GM21526 (cell line): Measurements from ENCODE around the gene ATG2A.

Experiments
- ATAC-seq: cut with Tn5 transposase; IDR thresholded peaks from one replicate; pipeline ENCODE4 v1.9.1; 2021; ENCODE audit warnings: moderate library complexity; ENCODE audit not compliant: unreplicated experiment, low FRiP score

ATG2A gene

GRCh38 chr11:64888729-64889511, 28.1 kb downstream of the ATG2A start:
- no peak for ATAC-seq

GRCh38 chr11:64888406-64888728, 28.6 kb downstream of the ATG2A start:
- ATAC-seq: no peak

GRCh38 chr11:64887757-64888405, 29.1 kb downstream of the ATG2A start:
- peak; percentile 57 for ATAC-seq

- ATAC-seq: no peak
Observed at GRCh38 chr11:64887234-64887756, 29.7 kb downstream of the ATG2A start.

- no peak for ATAC-seq
Observed at GRCh38 chr11:64885367-64886286, 31.4 kb downstream of the ATG2A start.

- ATAC-seq: no peak
Observed at GRCh38 chr11:64884019-64884418, 33.0 kb downstream of the ATG2A start.

- ATAC-seq: no peak
Observed at GRCh38 chr11:64883575-64883974, 33.4 kb downstream of the ATG2A start.

- no peak for ATAC-seq
Observed at GRCh38 chr11:64882243-64882642, 34.8 kb downstream of the ATG2A start.

GRCh38 chr11:64881476-64881875, 35.5 kb downstream of the ATG2A start:
- ATAC-seq: no peak

- ATAC-seq: no peak
Observed at GRCh38 chr11:64880240-64881001, 36.6 kb downstream of the ATG2A start.

GRCh38 chr11:64879244-64879900, 37.6 kb downstream of the ATG2A start:
- peak; percentile 0 for ATAC-seq

GRCh38 chr11:64878494-64879243, 38.3 kb downstream of the ATG2A start, which contains the start of gene EHD1:
Gene EHD1, minus strand, starts transcription at chr11:64878621. Its CDS starts 157 bp downstream, at chr11:64878464.
- peak; percentile 52 for ATAC-seq

- no peak for ATAC-seq
Observed at GRCh38 chr11:64878223-64878493, 38.9 kb downstream of the ATG2A start.

- ATAC-seq: peak; percentile 2
Observed at GRCh38 chr11:64877390-64878222, 39.4 kb downstream of the ATG2A start.

- ATAC-seq: no peak
Observed at GRCh38 chr11:64876835-64877341, 40.1 kb downstream of the ATG2A start.

GRCh38 chr11:64876229-64876750, 40.7 kb downstream of the ATG2A start:
- ATAC-seq: no peak

- ATAC-seq: no peak
Observed at GRCh38 chr11:64875369-64876228, 41.4 kb downstream of the ATG2A start.
